DOHH2 (cell line): ENCODE measurements around the gene CYB561.

ENCODE experiments used
- H3F3A ChIP-seq: fragments of 200-600 bp; sonication (generic), shearing (Covaris generic); 2 replicates; pipeline ENCODE4 v1.6.0; 2016; ENCODE audit warnings: antibody characterized with exemption, mild to moderate bottlenecking; ENCODE audit not compliant: control insufficient read depth, insufficient read depth
- H3K27ac ChIP-seq: fragments of 200-600 bp; sonication (generic); 2 replicates; pipeline ENCODE4 v1.5.1; 2014; ENCODE audit warnings: low read depth, mild to moderate bottlenecking, low read length, moderate library complexity
- H3K27me3 ChIP-seq: fragments of 200-600 bp; sonication (generic); 2 replicates; pipeline ENCODE4 v1.6.1; 2014; ENCODE audit warnings: mild to moderate bottlenecking, low read length, mixed read lengths; ENCODE audit not compliant: control insufficient read depth
- H3K36me3 ChIP-seq: fragments of 200-600 bp; sonication (generic); 2 replicates; pipeline ENCODE4 v1.6.1; 2014; ENCODE audit warnings: mild to moderate bottlenecking, low read length, moderate library complexity, mixed read lengths; ENCODE audit not compliant: control insufficient read depth
- H3K4me1 ChIP-seq: fragments of 200-600 bp; sonication (generic); 2 replicates; pipeline ENCODE4 v1.6.1; 2014; ENCODE audit warnings: mild to moderate bottlenecking, low read length, mixed read lengths; ENCODE audit not compliant: control insufficient read depth
- H3K4me2 ChIP-seq: fragments of 200-600 bp; sonication (generic); 2 replicates; pipeline ENCODE4 v1.6.0; 2014; ENCODE audit warnings: mild to moderate bottlenecking, low read length, moderate library complexity
- H3K4me3 ChIP-seq: fragments of 200-600 bp; sonication (generic); 2 replicates; pipeline ENCODE4 v1.5.1; 2014; ENCODE audit warnings: mild to moderate bottlenecking, low read length, mixed read lengths
- H3K79me2 ChIP-seq: fragments of 200-600 bp; sonication (generic); 2 replicates; pipeline ENCODE4 v1.6.1; 2014; ENCODE audit warnings: mild to moderate bottlenecking, low read length, mixed read lengths; ENCODE audit not compliant: control insufficient read depth
- H3K9me2 ChIP-seq: fragments of 200-600 bp; sonication (generic); replicated peaks from 2 replicates; pipeline ENCODE4 v1.6.1; 2014; ENCODE audit warnings: mild to moderate bottlenecking, low read length, mixed read lengths; ENCODE audit not compliant: control insufficient read depth
- H3K9me3 ChIP-seq: fragments of 200-600 bp; sonication (generic); 2 replicates; pipeline ENCODE4 v1.6.1; 2014; ENCODE audit warnings: antibody characterized with exemption, low read length, mixed read lengths; ENCODE audit not compliant: control insufficient read depth, insufficient read depth
- H4K20me1 ChIP-seq: fragments of 200-600 bp; sonication (generic); 2 replicates; pipeline ENCODE4 v1.6.0; 2014; ENCODE audit warnings: low read depth, mild to moderate bottlenecking, antibody characterized with exemption, low read length, moderate library complexity; ENCODE audit not compliant: control insufficient read depth, insufficient read depth
- EZH2phosphoT487 ChIP-seq: fragments of 200-600 bp; sonication (generic); IDR thresholded peaks from 2 replicates; pipeline ENCODE4 v1.6.1; 2017; ENCODE audit warnings: borderline replicate concordance, mild to moderate bottlenecking, antibody characterized with exemption, low read length, moderate library complexity, mixed read lengths
- TF ChIP-seq, protein P1 (sequence below): fragments of 200-600 bp; sonication (generic); IDR thresholded peaks from one replicate; pipeline ENCODE4 v1.5.1; 2014; ENCODE audit warnings: antibody characterized with exemption, mild to moderate bottlenecking, low read depth, low read length; ENCODE audit not compliant: poor library complexity, severe bottlenecking

Gene CYB561

DNA sequence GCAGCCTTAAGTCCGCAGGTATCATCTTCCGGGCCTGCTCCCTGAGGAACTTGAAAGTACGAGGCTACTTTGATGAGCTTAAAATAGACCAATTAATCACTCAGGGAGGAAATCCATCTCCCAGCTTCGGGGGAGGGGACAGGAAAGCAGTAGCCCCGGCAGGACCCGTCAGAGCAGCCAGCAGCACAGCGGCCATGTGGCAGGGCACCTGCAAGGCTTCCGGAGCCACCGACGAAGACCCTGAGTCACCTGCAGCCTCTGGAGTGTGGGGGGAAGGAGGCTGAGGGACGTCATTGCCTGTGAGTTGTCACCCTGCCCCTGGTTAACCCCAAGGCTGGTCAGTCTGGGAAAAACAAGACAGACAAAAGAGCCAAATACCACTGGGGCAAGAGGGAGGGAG is 4.4 kb upstream of the CYB561 start:
- Histone ChIP-seq H3K27me3 (peaks cover 12% of the 10 kb centered on the region), H3K27ac (no peak overlapping the region), H3F3A (peaks cover 4% of the 10 kb centered on the region; the same call in 1 of the 2 replicates), H3K9me2 (no peaks in the 10 kb centered on the region), H4K20me1 (no peaks in the 10 kb centered on the region), H3K79me2 (no peaks in the 10 kb centered on the region), H3K4me2 (no peak overlapping the region), H3K4me3 (no peak overlapping the region), H3K4me1 (peaks cover 8% of the 10 kb centered on the region; the same call in 1 of the 2 replicates), H3K36me3 (no peaks in the 10 kb centered on the region), H3K9me3 (no peaks in the 10 kb centered on the region)
- no peak for TF ChIP-seq EZH2phosphoT487
- TF ChIP-seq, protein P1, sequence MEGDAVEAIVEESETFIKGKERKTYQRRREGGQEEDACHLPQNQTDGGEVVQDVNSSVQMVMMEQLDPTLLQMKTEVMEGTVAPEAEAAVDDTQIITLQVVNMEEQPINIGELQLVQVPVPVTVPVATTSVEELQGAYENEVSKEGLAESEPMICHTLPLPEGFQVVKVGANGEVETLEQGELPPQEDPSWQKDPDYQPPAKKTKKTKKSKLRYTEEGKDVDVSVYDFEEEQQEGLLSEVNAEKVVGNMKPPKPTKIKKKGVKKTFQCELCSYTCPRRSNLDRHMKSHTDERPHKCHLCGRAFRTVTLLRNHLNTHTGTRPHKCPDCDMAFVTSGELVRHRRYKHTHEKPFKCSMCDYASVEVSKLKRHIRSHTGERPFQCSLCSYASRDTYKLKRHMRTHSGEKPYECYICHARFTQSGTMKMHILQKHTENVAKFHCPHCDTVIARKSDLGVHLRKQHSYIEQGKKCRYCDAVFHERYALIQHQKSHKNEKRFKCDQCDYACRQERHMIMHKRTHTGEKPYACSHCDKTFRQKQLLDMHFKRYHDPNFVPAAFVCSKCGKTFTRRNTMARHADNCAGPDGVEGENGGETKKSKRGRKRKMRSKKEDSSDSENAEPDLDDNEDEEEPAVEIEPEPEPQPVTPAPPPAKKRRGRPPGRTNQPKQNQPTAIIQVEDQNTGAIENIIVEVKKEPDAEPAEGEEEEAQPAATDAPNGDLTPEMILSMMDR: no peak

DNA sequence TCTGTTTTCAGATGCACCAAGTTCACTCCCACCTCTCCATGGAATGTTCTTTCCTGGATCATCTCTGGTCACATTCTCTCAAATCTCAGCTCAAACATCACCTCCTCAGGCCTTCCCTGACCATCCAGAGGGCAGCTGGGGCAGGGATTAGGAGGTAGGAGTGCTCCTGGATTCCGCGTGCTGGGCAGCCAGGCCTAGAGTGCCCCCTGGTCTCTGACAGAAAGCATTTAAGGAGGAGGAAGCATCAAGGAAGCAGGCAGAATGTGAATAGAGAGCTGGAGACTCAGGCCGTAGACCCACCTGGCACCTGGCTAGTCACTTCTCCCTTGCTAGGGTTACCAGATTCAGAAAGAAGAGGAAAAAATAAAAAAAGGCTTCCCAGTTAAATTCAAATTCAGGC is 2.5 kb upstream of the CYB561 start:
- Histone ChIP-seq H3K4me3 (no peak overlapping the region), H3K9me2 (no peaks in the 10 kb centered on the region), H3K9me3 (no peaks in the 10 kb centered on the region), H3K27ac (no peak overlapping the region), H3K27me3 (peaks cover 28% of the 10 kb centered on the region), H4K20me1 (no peaks in the 10 kb centered on the region), H3K4me1 (peaks cover 9% of the 10 kb centered on the region; the same call in 1 of the 2 replicates), H3F3A (no peaks in the 10 kb centered on the region), H3K4me2 (no peak overlapping the region), H3K79me2 (no peaks in the 10 kb centered on the region), H3K36me3 (no peaks in the 10 kb centered on the region)
- TF ChIP-seq, protein P1: no peak
- no peak for TF ChIP-seq EZH2phosphoT487

DNA sequence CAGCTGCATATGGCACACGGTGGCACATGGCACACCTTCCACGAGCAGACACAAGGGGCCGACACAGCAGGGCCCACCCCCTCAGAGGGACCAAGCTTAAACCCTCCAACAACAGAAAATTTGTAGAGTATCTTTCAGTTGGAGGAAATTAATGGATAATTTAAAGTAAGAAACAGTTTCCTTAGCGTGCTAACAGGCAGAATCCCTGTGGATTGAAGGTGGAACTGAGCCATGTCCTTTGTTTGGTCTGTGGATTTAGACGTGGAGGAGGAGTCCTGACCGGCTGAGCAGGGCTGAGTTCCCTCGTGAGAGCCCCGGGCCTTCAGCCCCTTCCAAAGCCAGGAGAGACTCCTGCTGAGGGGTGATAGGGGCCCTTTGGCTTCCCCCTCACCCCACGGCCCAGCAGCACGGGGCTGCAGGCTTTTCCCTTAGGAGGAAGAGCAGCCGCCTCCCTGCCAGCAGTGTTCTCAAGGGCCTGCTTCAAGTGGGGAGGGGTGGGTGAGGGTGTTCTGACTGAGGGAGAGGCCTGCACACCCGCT is 1.4 kb upstream of the CYB561 start:
- H3K27me3 ChIP-seq: peaks cover 30% of the 10 kb centered on the region
- H3K9me2 ChIP-seq: no peaks in the 10 kb centered on the region
- H3K79me2 ChIP-seq: no peaks in the 10 kb centered on the region
- no peak for TF ChIP-seq EZH2phosphoT487
- TF ChIP-seq, protein P1: no peak
- peaks cover 9% of the 10 kb centered on the region; the same call in 1 of the 2 replicates for H3K4me1 ChIP-seq
- H3K9me3 ChIP-seq: no peaks in the 10 kb centered on the region
- H3K36me3 ChIP-seq: no peaks in the 10 kb centered on the region
- H4K20me1 ChIP-seq: no peaks in the 10 kb centered on the region
- H3F3A ChIP-seq: no peaks in the 10 kb centered on the region
- no peak overlapping the region for H3K27ac ChIP-seq
- no peak overlapping the region for H3K4me3 ChIP-seq
- no peak overlapping the region for H3K4me2 ChIP-seq
